ENCODE data around the gene CEBPE.

Gene CEBPE

GRCh38 chr14:23101986-23102625, 16.9 kb downstream of the CEBPE start:
- H2AFZ ChIP-seq (ENCODE audit: low read depth, low read length), result no peak overlapping the region
- H3K4me1 ChIP-seq (ENCODE audit: insufficient read depth, low read length), result no peaks in the 10 kb centered on the region
- no peaks in the 10 kb centered on the region for H3K9me3 ChIP-seq (ENCODE audit: low read length)
- peaks cover 19% of the 10 kb centered on the region for H3K36me3 ChIP-seq (ENCODE audit: insufficient read depth, low read length)
- peaks cover 12% of the 10 kb centered on the region for H3K27me3 ChIP-seq (ENCODE audit: insufficient read depth, low read length)
- H3K4me3 ChIP-seq (ENCODE audit: low read length), result no peak overlapping the region

- no peak overlapping the region for H2AFZ ChIP-seq (ENCODE audit: low read depth, low read length)
- no peaks in the 10 kb centered on the region for H3K9me3 ChIP-seq (ENCODE audit: low read length)
- H3K27me3 ChIP-seq (ENCODE audit: insufficient read depth, low read length), result peaks cover 12% of the 10 kb centered on the region
- H3K36me3 ChIP-seq (ENCODE audit: insufficient read depth, low read length), result peaks cover 19% of the 10 kb centered on the region
- no peak overlapping the region for H3K4me3 ChIP-seq (ENCODE audit: low read length)
- peaks cover 6% of the 10 kb centered on the region for H3K4me1 ChIP-seq (ENCODE audit: insufficient read depth, low read length)
Observed at GRCh38 chr14:23101213-23101970, 17.7 kb downstream of the CEBPE start.

GRCh38 chr14:23099212-23099861, 19.7 kb downstream of the CEBPE start:
- H2AFZ ChIP-seq (ENCODE audit: low read depth, low read length), result no peak overlapping the region
- no peak overlapping the region for H3K4me3 ChIP-seq (ENCODE audit: low read length)
- no peaks in the 10 kb centered on the region for H3K9me3 ChIP-seq (ENCODE audit: low read length)
- H3K27me3 ChIP-seq (ENCODE audit: insufficient read depth, low read length), result peaks cover 8% of the 10 kb centered on the region
- peaks cover 7% of the 10 kb centered on the region for H3K4me1 ChIP-seq (ENCODE audit: insufficient read depth, low read length)
- H3K36me3 ChIP-seq (ENCODE audit: insufficient read depth, low read length), result peaks cover 19% of the 10 kb centered on the region

GRCh38 chr14:23097786-23098185, 21.3 kb downstream of the CEBPE start:
- Histone ChIP-seq H2AFZ (ENCODE audit: low read depth, low read length) (no peak overlapping the region), H3K9me3 (ENCODE audit: low read length) (no peaks in the 10 kb centered on the region), H3K36me3 (ENCODE audit: insufficient read depth, low read length) (peaks cover 25% of the 10 kb centered on the region), H3K4me1 (ENCODE audit: insufficient read depth, low read length) (peaks cover 21% of the 10 kb centered on the region), H3K27me3 (ENCODE audit: insufficient read depth, low read length) (no peaks in the 10 kb centered on the region), H3K4me3 (ENCODE audit: low read length) (no peak overlapping the region)

- peaks cover 21% of the 10 kb centered on the region for H3K4me1 ChIP-seq (ENCODE audit: insufficient read depth, low read length)
- H3K9me3 ChIP-seq (ENCODE audit: low read length), result no peaks in the 10 kb centered on the region
- peak within 1 kb of the TSS; percentile 75 for H2AFZ ChIP-seq (ENCODE audit: low read depth, low read length)
- peaks cover 46% of the 10 kb centered on the region for H3K36me3 ChIP-seq (ENCODE audit: insufficient read depth, low read length)
- H3K27me3 ChIP-seq (ENCODE audit: insufficient read depth, low read length), result no peaks in the 10 kb centered on the region
- peak within 1 kb of the TSS; percentile 85 for H3K4me3 ChIP-seq (ENCODE audit: low read length)
Observed at GRCh38 chr14:23095196-23096108, 23.6 kb downstream of the CEBPE start, which contains the start of gene C14orf119. C14orf119 (plus strand) TSS chr14:23095505; CDS start chr14:23097659, 2,154 bp downstream.

- Histone ChIP-seq H3K27me3 (ENCODE audit: insufficient read depth, low read length) (no peaks in the 10 kb centered on the region), H3K36me3 (ENCODE audit: insufficient read depth, low read length) (peaks cover 53% of the 10 kb centered on the region), H3K4me3 (ENCODE audit: low read length) (peak within 1 kb of the TSS; percentile 85)
Observed at GRCh38 chr14:23094666-23095195, 24.3 kb downstream of the CEBPE start, which contains the start of gene ACIN1. ACIN1 (minus strand) TSS chr14:23095136; CDS start chr14:23095112, 24 bp downstream.

GRCh38 chr14:23093991-23094665, 24.9 kb downstream of the CEBPE start:
- H3K36me3 ChIP-seq (ENCODE audit: insufficient read depth, low read length), result peaks cover 58% of the 10 kb centered on the region
- H3K4me1 ChIP-seq (ENCODE audit: insufficient read depth, low read length), result peaks cover 21% of the 10 kb centered on the region
- peak overlapping the region; percentile 85 for H3K4me3 ChIP-seq (ENCODE audit: low read length)
- H3K27me3 ChIP-seq (ENCODE audit: insufficient read depth, low read length), result no peaks in the 10 kb centered on the region
- no peaks in the 10 kb centered on the region for H3K9me3 ChIP-seq (ENCODE audit: low read length)
- peak overlapping the region; percentile 75 for H2AFZ ChIP-seq (ENCODE audit: low read depth, low read length)

More at GRCh38 chr14:23094666-23095195, 24.3 kb downstream of the CEBPE start, which contains the start of gene ACIN1:
- H3K4me1 ChIP-seq (ENCODE audit: insufficient read depth, low read length), result peaks cover 21% of the 10 kb centered on the region
- H3K9me3 ChIP-seq (ENCODE audit: low read length), result no peaks in the 10 kb centered on the region
- H2AFZ ChIP-seq (ENCODE audit: low read depth, low read length), result peak within 1 kb of the TSS; percentile 75

GRCh38 chr14:23093526-23093925, 25.5 kb downstream of the CEBPE start:
- Histone ChIP-seq H3K4me3 (ENCODE audit: low read length) (peak overlapping the region; percentile 85), H3K4me1 (ENCODE audit: insufficient read depth, low read length) (peaks cover 21% of the 10 kb centered on the region), H3K36me3 (ENCODE audit: insufficient read depth, low read length) (peaks cover 58% of the 10 kb centered on the region), H3K27me3 (ENCODE audit: insufficient read depth, low read length) (no peaks in the 10 kb centered on the region), H2AFZ (ENCODE audit: low read depth, low read length) (no peak overlapping the region), H3K9me3 (ENCODE audit: low read length) (no peaks in the 10 kb centered on the region)

- Histone ChIP-seq H3K27me3 (ENCODE audit: insufficient read depth, low read length) (no peaks in the 10 kb centered on the region), H3K9me3 (ENCODE audit: low read length) (no peaks in the 10 kb centered on the region), H3K4me3 (ENCODE audit: low read length) (no peak overlapping the region), H3K36me3 (ENCODE audit: insufficient read depth, low read length) (peaks cover 58% of the 10 kb centered on the region), H2AFZ (ENCODE audit: low read depth, low read length) (no peak overlapping the region), H3K4me1 (ENCODE audit: insufficient read depth, low read length) (peaks cover 21% of the 10 kb centered on the region)
Observed at GRCh38 chr14:23093104-23093503, 26.0 kb downstream of the CEBPE start.

- Histone ChIP-seq H3K4me1 (ENCODE audit: insufficient read depth, low read length) (peaks cover 17% of the 10 kb centered on the region), H3K36me3 (ENCODE audit: insufficient read depth, low read length) (peaks cover 64% of the 10 kb centered on the region), H3K4me3 (ENCODE audit: low read length) (no peak overlapping the region), H3K9me3 (ENCODE audit: low read length) (no peaks in the 10 kb centered on the region), H3K27me3 (ENCODE audit: insufficient read depth, low read length) (no peaks in the 10 kb centered on the region), H2AFZ (ENCODE audit: low read depth, low read length) (no peak overlapping the region)
Observed at GRCh38 chr14:23091294-23092225, 27.5 kb downstream of the CEBPE start.

GRCh38 chr14:23090254-23090636, 28.8 kb downstream of the CEBPE start:
- Histone ChIP-seq H3K27me3 (ENCODE audit: insufficient read depth, low read length) (no peaks in the 10 kb centered on the region), H3K4me3 (ENCODE audit: low read length) (no peak overlapping the region), H3K36me3 (ENCODE audit: insufficient read depth, low read length) (peaks cover 77% of the 10 kb centered on the region), H3K4me1 (ENCODE audit: insufficient read depth, low read length) (peaks cover 13% of the 10 kb centered on the region), H2AFZ (ENCODE audit: low read depth, low read length) (no peak overlapping the region), H3K9me3 (ENCODE audit: low read length) (no peaks in the 10 kb centered on the region)

All from neuron (in vitro differentiated cells).